Measurements from ENCODE around the gene LCE1E.

The LCE1E gene

DNA sequence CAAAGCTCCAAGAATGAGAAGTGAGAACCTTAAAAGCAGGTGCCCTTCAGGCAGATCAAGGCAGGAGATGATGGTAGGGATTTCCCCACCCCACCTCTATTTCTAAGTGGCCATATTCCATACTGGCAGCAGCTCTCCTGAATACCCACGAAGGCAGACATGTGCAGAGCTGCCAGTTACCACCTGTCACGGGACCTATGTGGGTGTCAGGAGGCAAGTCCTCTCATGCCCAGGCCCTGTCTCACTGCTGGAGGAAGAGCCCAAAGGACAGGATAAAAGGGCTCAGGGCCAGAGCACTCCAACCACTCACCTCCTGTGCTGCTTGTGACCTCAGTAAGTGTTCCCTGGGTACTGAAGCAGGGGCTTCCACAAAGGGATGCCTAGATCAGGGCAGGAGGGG lies 25.0 kb downstream of the LCE1E start:
- no peak overlapping the region for H3K9ac ChIP-seq (ENCODE audit: low read depth, low read length)
- ATAC-seq (ENCODE audit: insufficient read depth, low read depth) (no peak), DNase-seq (no peak)
- no peaks in the 10 kb centered on the region for H3K27me3 ChIP-seq (ENCODE audit: insufficient read depth, low read length, poor library complexity)
- TF ChIP-seq EZH2 (IDR thresholded peaks at IDR 0.05; ENCODE audit: borderline replicate concordance, low read depth, low read length, severe bottlenecking): no peak
- TF ChIP-seq, protein P1, sequence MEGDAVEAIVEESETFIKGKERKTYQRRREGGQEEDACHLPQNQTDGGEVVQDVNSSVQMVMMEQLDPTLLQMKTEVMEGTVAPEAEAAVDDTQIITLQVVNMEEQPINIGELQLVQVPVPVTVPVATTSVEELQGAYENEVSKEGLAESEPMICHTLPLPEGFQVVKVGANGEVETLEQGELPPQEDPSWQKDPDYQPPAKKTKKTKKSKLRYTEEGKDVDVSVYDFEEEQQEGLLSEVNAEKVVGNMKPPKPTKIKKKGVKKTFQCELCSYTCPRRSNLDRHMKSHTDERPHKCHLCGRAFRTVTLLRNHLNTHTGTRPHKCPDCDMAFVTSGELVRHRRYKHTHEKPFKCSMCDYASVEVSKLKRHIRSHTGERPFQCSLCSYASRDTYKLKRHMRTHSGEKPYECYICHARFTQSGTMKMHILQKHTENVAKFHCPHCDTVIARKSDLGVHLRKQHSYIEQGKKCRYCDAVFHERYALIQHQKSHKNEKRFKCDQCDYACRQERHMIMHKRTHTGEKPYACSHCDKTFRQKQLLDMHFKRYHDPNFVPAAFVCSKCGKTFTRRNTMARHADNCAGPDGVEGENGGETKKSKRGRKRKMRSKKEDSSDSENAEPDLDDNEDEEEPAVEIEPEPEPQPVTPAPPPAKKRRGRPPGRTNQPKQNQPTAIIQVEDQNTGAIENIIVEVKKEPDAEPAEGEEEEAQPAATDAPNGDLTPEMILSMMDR (IDR thresholded peaks at IDR 0.05; ENCODE audit: borderline replicate concordance, extremely low read depth, low read length, poor library complexity, severe bottlenecking): no peak
- H4K20me1 ChIP-seq (ENCODE audit: insufficient read depth, low read length): peaks cover 3% of the 10 kb centered on the region; the same call in 1 of the 2 replicates
- no peak overlapping the region for H3K4me2 ChIP-seq (ENCODE audit: insufficient read depth, low read length)
- H3K9me3 ChIP-seq (ENCODE audit: insufficient read depth, low read length, severe bottlenecking): no peaks in the 10 kb centered on the region
- no peak overlapping the region for H3K4me3 ChIP-seq (ENCODE audit: low read depth in 1 of 2, low read length in 2 of 2)
- H3K27ac ChIP-seq (ENCODE audit: low read length): no peak overlapping the region
- H3K79me2 ChIP-seq (ENCODE audit: insufficient read depth, low read length): no peaks in the 10 kb centered on the region
- H2AFZ ChIP-seq (ENCODE audit: low read depth, low read length): no peak overlapping the region
- no peaks in the 10 kb centered on the region for H3K4me1 ChIP-seq (ENCODE audit: insufficient read depth, low read length)
- H3K36me3 ChIP-seq (ENCODE audit: insufficient read depth, low read length): no peaks in the 10 kb centered on the region

DNA sequence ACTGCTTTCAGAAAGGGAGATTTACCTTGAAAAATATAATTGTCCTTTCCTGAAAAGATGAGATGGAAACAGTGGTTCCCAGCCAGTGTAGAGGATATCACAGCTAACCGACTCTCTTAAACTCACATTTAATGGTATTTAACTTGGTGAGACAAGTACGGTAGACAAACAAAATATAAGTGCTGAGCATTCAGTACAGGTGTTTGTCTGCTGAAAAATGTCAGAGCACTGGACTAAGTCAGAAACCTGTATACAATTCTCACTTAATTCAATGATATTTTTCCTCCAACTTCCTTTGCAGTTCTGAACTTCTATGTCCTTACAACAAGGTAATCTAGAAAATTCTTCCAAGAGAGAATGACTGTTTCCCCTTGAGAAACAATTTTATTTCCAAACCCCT lies 25.6 kb downstream of the LCE1E start, which contains the start of gene LCE1B:
LCE1B (plus strand) TSS at position 301 of the 400 bp plus-strand sequence. CDS start 476 bp downstream, outside the sequence.
- no peak within 1 kb of the TSS for H3K4me2 ChIP-seq (ENCODE audit: insufficient read depth, low read length)
- H3K27me3 ChIP-seq (ENCODE audit: insufficient read depth, low read length, poor library complexity): no peaks in the 10 kb centered on the region
- no peak for TF ChIP-seq EZH2 (IDR thresholded peaks at IDR 0.05; ENCODE audit: borderline replicate concordance, low read depth, low read length, severe bottlenecking)
- TF ChIP-seq, protein P1 (IDR thresholded peaks at IDR 0.05; ENCODE audit: borderline replicate concordance, extremely low read depth, low read length, poor library complexity, severe bottlenecking): no peak
- no peaks in the 10 kb centered on the region for H3K36me3 ChIP-seq (ENCODE audit: insufficient read depth, low read length)
- H3K4me3 ChIP-seq (ENCODE audit: low read depth in 1 of 2, low read length in 2 of 2): no peak within 1 kb of the TSS
- DNase-seq (no peak), ATAC-seq (ENCODE audit: insufficient read depth, low read depth) (no peak)
- no peak within 1 kb of the TSS for H3K27ac ChIP-seq (ENCODE audit: low read length)
- H3K79me2 ChIP-seq (ENCODE audit: insufficient read depth, low read length): no peaks in the 10 kb centered on the region
- no peak within 1 kb of the TSS for H3K9ac ChIP-seq (ENCODE audit: low read depth, low read length)
- H3K4me1 ChIP-seq (ENCODE audit: insufficient read depth, low read length): no peaks in the 10 kb centered on the region
- no peaks in the 10 kb centered on the region for H3K9me3 ChIP-seq (ENCODE audit: insufficient read depth, low read length, severe bottlenecking)
- H4K20me1 ChIP-seq (ENCODE audit: insufficient read depth, low read length): no peaks in the 10 kb centered on the region
- no peak within 1 kb of the TSS for H2AFZ ChIP-seq (ENCODE audit: low read depth, low read length)

DNA sequence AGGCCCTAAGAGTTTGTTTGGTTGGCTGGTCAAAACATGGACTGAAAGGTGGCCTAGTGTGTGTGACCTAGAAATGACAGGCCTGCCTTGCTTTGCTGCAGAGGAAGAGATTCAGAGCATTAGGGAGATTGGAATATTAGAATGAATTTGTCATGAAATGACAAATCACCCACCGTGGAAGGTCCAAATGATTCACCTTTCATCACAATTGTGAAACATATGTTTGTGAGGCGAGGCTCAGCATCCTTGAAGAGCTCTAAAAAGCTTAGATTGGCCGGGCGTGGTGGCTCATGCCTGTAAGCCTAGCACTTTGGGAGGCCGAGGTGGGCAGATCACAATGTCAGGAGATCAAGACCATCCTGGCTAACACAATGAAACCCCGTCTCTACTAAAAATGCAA lies 31.3 kb downstream of the LCE1E start:
- H3K4me2 ChIP-seq (ENCODE audit: insufficient read depth, low read length): no peak overlapping the region
- no peaks in the 10 kb centered on the region for H3K79me2 ChIP-seq (ENCODE audit: insufficient read depth, low read length)
- H3K27me3 ChIP-seq (ENCODE audit: insufficient read depth, low read length, poor library complexity): no peaks in the 10 kb centered on the region
- DNase-seq: no peak
- TF ChIP-seq, protein P1 (IDR thresholded peaks at IDR 0.05; ENCODE audit: borderline replicate concordance, extremely low read depth, low read length, poor library complexity, severe bottlenecking): no peak
- TF ChIP-seq EZH2 (IDR thresholded peaks at IDR 0.05; ENCODE audit: borderline replicate concordance, low read depth, low read length, severe bottlenecking): no peak
- no peak overlapping the region for H3K27ac ChIP-seq (ENCODE audit: low read length)
- no peaks in the 10 kb centered on the region for H3K9me3 ChIP-seq (ENCODE audit: insufficient read depth, low read length, severe bottlenecking)
- no peaks in the 10 kb centered on the region for H3K36me3 ChIP-seq (ENCODE audit: insufficient read depth, low read length)
- no peak overlapping the region for H2AFZ ChIP-seq (ENCODE audit: low read depth, low read length)
- no peak overlapping the region for H3K4me3 ChIP-seq (ENCODE audit: low read depth in 1 of 2, low read length in 2 of 2)
- no peak for ATAC-seq (ENCODE audit: insufficient read depth, low read depth)
- H3K4me1 ChIP-seq (ENCODE audit: insufficient read depth, low read length): no peaks in the 10 kb centered on the region
- H4K20me1 ChIP-seq (ENCODE audit: insufficient read depth, low read length): no peaks in the 10 kb centered on the region
- no peak overlapping the region for H3K9ac ChIP-seq (ENCODE audit: low read depth, low read length)

DNA sequence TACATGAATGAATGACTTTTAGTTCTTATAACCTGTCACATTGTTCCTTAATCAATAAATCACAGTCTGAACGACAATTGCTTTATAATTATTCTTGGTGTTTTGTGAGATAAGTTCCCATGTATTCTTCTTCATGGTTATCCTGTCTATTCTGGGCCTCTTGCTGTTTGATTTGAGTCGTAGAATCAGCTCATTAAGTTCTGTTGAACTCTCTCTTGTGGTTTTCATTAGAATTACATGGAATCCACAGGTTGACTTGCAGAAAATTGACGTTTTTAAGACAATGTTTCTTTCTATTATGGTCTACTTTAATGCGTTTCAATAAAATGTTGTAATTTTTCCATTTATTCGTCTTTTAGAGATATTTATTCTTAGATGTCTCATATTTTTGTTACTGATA lies 37.2 kb downstream of the LCE1E start:
- H2AFZ ChIP-seq (ENCODE audit: low read depth, low read length): no peak overlapping the region
- no peaks in the 10 kb centered on the region for H4K20me1 ChIP-seq (ENCODE audit: insufficient read depth, low read length)
- H3K4me2 ChIP-seq (ENCODE audit: insufficient read depth, low read length): no peak overlapping the region
- DNase-seq (no peak), ATAC-seq (ENCODE audit: insufficient read depth, low read depth) (no peak)
- H3K36me3 ChIP-seq (ENCODE audit: insufficient read depth, low read length): no peaks in the 10 kb centered on the region
- peaks cover 15% of the 10 kb centered on the region for H3K27me3 ChIP-seq (ENCODE audit: insufficient read depth, low read length, poor library complexity)
- no peaks in the 10 kb centered on the region for H3K79me2 ChIP-seq (ENCODE audit: insufficient read depth, low read length)
- no peak overlapping the region for H3K9ac ChIP-seq (ENCODE audit: low read depth, low read length)
- H3K4me1 ChIP-seq (ENCODE audit: insufficient read depth, low read length): no peaks in the 10 kb centered on the region
- H3K4me3 ChIP-seq (ENCODE audit: low read depth in 1 of 2, low read length in 2 of 2): no peak overlapping the region
- H3K27ac ChIP-seq (ENCODE audit: low read length): no peak overlapping the region
- H3K9me3 ChIP-seq (ENCODE audit: insufficient read depth, low read length, severe bottlenecking): no peaks in the 10 kb centered on the region
- no peak for TF ChIP-seq EZH2 (IDR thresholded peaks at IDR 0.05; ENCODE audit: borderline replicate concordance, low read depth, low read length, severe bottlenecking)
- TF ChIP-seq, protein P1 (IDR thresholded peaks at IDR 0.05; ENCODE audit: borderline replicate concordance, extremely low read depth, low read length, poor library complexity, severe bottlenecking): no peak
